Umbilical cord (tissue), 2 donors: ENCODE results near the gene CILP. TPM values are rescaled to one million over a fixed set of nuclear protein-coding genes. Genes with fewer than 3 reads are reported as not detected.
A peak's percentile ranks its signal among the peaks of the same experiment; 100 is the strongest.
"Not testable (repeated sequence)": the region's sequence is repeated elsewhere in the genome, so short reads cannot be mapped to it uniquely, and the experiment has no call there.

Source experiments
- DNase-seq: peaks from one replicate; pipeline ENCODE4 v3.0.0-alpha.2; 2015; ENCODE audit warnings: low spot score
- total RNA-seq: library from RNA; depleted of rRNA; stranded (reverse); fragments of >200 nt; gene quantifications from one replicate; pipeline ENCODE4 v1.2.3, GENCODE V29; 2014; ENCODE audit warnings: low replicate concordance; ENCODE audit not compliant: insufficient read depth

The CILP gene, protein sequence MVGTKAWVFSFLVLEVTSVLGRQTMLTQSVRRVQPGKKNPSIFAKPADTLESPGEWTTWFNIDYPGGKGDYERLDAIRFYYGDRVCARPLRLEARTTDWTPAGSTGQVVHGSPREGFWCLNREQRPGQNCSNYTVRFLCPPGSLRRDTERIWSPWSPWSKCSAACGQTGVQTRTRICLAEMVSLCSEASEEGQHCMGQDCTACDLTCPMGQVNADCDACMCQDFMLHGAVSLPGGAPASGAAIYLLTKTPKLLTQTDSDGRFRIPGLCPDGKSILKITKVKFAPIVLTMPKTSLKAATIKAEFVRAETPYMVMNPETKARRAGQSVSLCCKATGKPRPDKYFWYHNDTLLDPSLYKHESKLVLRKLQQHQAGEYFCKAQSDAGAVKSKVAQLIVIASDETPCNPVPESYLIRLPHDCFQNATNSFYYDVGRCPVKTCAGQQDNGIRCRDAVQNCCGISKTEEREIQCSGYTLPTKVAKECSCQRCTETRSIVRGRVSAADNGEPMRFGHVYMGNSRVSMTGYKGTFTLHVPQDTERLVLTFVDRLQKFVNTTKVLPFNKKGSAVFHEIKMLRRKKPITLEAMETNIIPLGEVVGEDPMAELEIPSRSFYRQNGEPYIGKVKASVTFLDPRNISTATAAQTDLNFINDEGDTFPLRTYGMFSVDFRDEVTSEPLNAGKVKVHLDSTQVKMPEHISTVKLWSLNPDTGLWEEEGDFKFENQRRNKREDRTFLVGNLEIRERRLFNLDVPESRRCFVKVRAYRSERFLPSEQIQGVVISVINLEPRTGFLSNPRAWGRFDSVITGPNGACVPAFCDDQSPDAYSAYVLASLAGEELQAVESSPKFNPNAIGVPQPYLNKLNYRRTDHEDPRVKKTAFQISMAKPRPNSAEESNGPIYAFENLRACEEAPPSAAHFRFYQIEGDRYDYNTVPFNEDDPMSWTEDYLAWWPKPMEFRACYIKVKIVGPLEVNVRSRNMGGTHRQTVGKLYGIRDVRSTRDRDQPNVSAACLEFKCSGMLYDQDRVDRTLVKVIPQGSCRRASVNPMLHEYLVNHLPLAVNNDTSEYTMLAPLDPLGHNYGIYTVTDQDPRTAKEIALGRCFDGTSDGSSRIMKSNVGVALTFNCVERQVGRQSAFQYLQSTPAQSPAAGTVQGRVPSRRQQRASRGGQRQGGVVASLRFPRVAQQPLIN
- total RNA-seq: 70.3 TPM

DNA sequence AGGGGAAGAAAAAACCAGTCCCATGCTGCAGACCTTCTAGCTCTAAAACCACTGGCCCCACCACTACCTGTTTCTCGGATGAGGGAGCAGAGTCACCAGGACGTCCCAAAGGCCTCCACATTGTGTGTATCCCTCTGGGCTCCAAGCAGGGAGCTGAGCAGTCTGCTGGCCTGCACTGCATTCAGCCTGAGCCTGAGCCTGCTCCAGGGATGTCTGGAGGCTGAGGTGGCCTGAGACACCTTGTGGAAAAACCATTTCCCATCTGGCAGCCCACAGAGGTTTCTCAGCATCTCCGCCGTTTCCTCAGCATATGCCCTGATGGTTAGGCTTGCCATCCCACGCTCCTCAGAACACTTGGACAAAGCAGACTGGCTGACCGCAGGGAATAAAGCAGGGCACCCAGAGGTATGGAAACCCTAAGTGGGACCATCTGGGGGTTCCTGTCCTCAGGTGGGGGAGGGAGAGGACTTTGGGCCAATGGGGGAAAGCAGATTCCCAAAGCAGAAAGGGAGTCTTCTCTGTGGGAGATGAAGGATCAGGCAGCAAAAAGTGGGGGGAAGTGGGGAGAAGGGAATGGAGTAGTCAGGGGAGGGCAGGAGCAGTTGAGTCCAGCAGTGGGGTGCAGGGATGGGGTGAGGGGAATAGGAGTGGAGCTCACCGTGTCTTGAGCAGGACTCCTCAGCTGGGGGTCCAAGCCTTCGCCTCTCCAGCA, at the start of gene CILP:
Gene CILP (minus strand): TSS at position 704 of the 712 bp plus-strand sequence. CDS start 1,718 bp downstream, outside the sequence.
- no peak for DNase-seq

DNA sequence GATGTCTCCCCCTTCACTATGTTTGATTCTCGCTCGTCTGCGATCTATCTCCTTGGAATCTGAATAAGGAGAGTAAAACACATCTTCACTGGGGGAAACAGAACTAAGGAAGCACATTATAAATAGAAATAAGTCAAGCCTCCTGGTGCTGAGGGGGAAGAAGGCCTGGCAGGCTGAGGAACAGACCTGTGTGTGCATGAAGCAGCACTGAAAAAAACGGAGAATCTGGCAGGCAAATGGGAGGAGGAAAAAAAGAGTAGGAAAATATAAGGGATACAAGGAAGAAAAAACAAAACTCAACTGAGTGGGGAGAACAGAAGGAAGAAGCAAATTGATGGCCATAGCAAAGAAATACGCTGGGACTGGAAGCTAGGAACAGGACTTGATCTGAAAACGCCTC, 49.7 kb upstream of the CILP start:
- DNase-seq: no peak

DNA sequence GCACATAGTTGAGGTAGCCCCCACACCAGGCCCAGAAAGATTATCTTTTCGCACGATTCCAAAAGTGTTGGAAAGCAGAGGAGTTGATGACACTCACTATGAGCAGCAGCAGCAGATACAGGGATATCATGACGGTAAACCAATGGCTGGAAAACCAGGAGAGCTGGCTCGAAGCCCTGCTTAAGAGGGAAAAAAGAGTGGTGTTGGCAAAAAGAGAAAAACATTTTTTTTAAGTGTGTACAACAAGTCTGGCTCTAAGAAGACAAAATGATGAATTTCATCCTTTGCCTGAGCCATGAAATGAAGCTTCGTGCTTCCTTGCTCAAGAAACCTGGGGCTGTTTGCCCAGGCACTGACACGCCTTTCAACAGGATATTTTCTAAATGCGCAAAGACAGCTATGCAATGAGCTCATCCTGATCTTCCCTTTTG, 48.1 kb upstream of the CILP start:
- DNase-seq: peak; percentile 86

DNA sequence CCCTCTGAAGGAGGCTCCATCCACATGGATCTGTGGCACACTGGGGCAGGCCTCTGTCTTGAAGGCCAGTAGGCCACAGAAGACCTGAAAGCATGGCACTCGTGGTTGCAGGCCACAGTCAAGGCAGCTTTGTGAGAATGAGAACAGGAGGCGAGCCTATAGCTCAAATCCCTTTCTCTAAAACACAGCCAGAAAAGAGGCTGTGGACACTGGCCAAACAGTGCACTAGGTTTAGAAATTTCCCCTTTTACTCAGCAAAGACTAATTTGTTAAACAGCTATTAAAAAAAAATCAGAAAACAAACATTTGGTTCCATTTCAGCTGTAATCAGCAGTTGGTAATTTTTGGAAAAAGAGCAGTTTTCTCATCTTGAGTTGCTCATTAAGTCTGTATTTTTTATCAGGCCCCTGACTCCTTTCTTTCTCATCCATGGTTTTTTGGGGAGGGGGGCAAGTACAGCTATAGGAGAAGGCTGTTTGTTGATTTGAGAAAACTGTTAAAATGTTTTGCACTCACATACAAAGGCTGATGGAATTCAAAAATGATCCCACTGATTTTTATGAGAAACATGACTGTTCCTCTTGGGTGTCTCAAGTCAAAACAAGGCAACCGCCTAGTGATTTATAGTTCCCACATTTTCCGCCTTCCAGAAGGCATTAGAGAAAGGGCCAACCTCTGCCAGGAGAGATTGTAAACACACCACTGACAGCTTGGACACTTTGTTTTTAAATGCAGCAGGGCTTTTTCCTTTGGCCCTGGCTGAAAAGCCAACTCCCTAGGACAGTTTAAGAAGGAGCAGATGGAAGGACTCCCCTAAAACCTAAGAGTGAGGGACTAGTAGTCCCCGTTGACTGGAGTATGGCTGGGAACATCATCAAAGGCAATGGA, 47.3 kb upstream of the CILP start:
- peak; percentile 89 for DNase-seq

DNA sequence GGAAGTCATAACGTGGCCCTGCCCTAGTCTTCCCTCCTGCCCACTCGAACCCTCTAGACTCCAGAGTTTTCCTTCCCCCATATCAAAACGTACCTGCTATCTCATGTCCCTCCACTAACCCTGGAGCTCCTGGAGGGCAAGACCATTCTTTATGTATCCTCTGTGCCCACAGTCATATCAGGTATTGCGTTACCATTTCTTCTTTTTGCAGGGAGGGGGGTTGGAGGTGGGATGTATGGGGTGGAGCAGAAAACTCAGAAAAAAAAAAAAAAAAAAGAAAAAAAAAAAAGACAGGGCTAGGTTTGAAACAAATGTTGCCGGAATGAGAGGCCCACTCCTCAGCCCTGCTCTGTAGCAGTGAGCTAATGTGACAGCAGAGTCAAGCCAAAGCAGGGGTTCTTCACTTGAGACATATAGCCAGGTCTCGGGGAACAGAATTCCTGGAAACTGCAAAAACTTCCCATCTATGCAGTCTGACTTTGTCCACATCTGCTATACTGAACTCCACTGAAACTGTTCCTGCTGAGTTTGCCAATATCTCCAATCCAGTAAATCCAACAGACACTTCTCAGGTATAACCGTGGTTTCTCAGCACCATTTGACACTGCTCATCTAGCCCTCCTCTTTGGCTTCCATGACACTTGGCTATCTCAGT, 44.3 kb upstream of the CILP start:
- DNase-seq: no peak

DNA sequence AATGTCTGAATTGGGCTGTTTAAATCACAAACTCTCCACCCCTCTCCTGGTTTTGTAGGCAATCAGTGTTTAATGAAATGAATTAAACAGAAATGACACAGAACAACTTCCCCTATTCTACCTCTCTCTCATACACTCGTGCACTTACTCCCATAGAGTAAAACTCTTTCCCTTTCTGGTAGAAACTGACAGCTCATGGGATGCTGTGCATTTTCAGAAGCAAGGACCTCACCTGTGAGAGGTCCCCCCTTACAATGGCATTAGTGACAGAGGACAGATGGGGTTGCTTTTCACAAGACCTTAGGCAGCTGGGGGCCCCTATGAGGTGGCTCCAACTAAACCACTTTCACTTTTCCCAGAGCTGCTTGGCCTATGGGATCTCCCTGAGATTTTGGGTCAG, 43.5 kb upstream of the CILP start:
- no peak for DNase-seq

DNA sequence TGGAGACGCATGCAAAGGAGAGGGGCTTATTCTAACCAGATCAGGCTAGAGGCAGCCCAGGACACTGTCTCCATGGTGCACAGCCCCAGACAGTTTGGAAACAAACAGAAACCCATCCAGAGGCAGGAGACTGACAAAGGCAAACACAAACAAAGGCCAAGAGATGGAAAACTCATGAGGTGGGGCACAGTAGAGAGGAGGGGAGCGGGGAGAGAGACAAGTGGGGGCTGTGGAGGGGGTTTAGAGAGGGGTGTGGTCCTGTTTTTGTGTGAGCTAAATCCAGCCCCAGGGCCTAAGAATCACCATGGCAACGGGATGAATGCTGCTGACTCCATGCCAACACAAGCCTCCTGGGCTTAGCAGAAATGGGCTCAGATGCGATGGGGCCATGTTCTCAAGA, 43.1 kb upstream of the CILP start:
- DNase-seq: peak; percentile 71

DNA sequence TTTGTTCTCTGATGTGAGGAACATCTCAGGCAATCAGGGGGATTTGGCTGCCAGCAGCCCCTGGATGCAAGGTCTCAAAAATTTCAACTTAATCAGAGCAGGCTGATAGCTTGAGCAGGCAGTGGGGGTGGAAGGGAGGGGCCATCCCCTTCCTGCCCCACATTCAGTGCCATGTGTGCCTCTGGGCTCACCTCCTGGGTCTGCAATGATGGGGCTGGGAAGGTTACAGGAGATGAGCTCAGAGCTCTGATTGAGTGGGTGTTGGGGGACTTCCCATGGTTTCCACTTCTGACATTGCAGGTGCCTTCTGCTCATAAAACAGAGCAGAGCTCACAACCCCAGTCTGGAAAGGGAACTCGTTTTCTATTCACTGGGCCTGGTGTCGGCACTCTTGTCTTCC, 38.4 kb upstream of the CILP start:
- DNase-seq: peak; percentile 21

DNA sequence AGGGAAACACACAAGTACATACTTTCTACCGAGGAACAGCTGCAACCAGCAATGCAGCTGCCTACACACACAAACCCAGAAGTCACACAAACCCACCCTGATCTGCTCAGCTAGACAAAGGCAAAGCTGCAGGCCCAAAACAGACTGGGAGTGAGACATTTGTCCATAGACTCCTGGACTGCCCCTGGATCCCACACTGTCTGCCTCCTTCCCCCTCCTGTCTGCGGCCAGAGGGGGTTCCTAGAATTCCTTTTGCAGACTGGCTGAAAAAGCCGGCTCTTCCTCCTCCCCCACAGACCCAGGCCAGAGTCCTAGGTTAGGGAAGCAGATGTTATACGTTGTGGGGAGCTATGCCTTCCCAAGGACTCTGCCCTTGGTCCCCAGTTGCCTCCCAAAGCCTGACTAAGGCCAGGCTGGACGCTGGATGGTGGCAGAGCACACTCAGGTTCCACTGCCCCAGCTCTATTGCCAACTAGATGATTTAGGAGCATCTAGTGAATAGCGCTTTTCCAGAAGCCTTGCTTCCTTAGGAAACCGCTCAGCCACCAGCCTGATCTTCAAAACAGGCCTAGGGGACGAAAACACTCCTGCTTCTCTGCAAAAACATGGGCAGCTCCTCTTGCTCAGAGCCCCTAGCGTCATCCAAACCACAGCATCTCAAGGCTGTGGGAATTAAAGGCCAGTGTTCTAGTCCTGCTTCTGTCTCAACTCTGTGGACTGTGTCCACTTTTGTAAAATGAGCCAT, 37.4 kb upstream of the CILP start:
- DNase-seq: peak; percentile 37

DNA sequence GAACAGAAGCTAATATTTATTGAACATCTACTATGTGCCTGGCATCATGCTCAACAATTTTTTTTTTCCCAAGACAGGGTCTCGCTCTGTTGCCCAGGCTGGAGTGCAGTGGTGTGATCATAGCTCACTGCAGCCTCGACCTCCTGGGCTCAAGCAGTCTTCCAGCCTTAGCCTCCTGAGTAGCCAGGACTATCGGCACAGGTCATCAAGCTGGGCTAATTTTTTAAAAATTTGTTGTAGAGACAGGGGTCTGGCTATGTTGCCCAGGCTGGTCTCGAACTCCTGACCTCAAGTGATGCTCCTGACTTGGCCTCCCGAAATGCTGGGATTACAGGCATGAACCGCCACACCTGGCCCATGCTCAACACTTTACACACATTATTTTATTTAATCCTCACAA, 35.7 kb upstream of the CILP start:
- no peak for DNase-seq

DNA sequence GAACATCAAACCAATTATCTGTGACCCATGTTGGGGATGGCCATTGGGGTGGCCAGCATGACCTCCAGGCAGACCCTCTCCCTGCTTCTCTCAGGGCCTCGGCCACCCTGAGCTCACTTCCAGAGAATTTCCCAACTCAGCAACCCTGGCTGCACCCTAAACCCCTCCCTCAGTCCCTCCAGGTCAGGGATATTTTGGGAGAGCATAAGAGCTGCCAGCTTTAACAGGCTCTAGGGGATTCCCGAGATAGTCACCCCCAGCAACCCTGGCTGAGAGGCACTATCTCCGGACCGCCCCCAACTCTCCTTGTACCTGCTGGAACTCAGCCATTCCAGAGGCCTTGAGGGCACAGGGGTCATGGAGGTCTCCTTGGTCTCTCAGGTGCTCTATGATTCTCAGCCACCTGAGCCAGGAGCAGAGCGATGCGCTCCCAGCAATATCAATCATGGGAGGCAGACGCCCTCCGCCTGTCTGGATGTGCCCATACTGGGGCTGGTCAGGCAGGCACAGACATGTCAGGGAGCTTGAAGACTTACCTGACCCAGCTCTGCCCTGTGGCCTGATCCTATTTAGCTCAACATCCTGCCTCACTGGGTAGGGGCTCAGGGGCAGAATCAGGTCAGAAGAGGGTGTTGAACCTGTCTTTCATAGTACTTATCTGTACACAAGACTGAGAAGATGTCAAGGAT, 34.9 kb upstream of the CILP start:
- peak; percentile 40 for DNase-seq

DNA sequence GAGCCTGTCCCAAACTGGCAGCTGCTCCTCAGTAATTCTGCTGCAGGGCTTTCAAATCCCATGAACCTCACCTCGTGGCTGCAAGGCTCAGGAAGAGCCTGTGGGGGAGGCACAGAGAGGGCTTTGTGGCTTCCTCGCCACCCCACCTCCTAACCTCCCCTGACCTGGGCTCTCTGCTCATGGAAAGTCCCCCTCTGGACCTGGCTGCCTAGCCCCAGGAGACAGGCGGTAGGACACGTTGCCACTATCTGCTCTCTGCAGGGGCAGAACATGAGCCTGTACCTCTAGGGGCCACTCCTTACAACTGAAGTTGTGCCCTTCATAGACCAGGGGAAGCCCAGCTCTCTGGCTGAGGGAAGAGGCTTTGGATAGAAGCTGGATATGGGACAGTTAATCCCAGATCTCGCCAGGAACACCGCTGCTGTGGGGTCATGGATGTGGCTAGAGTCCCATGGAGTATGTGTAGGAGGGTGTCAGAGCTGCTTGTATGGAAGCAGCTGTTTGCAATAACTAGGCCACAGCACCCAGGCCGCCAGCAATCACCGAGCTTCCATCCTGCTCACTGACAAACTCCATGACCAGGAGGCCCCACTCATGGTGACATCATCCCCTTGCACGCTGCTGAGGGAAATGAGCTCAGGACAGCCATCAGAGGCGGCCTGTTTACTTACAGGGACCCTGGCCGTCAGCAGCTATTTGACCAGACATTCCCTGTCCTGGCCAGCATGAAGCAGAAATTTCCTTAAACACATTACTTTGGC, 34.0 kb upstream of the CILP start:
- DNase-seq: peak; percentile 72

DNA sequence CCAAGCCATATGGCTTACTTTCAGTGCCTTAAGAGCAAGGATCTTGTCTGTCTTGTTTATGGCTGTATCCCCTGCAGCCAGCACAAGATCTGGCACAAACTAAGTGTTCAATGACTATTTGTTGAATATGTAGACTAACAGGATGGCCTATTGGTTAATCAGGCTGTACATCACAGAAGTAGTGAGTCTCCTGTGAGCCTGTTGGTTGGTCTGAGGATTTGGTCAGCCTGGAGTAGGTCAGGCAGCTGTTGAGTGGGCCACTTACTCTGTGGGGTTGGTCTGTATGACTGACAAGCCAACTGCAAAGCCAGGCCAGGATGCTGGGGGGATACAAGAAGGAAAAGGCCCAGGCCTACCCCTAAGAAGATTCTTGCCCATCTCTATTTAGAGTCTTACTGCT, 33.4 kb upstream of the CILP start:
- no peak for DNase-seq

DNA sequence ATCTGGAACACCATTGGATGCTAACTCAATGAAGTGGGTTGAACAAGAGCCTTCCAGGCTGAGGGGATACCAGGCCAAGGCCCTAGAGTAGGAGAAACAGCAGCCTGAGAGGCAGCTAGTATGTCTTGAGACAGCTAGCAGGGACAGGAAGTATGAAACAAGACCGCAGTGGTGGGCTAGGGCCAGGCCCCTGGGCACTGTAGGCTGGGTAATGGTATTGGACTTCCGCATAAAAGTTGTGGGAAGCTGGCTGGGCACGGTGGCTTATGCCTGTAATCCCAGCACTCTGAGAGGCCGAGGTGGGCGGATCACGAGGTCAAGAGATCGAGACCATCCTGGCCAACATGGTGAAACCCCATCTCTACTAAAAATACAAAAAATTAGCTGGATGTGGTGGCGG, 25.2 kb upstream of the CILP start:
- not testable (repeated sequence) for DNase-seq

DNA sequence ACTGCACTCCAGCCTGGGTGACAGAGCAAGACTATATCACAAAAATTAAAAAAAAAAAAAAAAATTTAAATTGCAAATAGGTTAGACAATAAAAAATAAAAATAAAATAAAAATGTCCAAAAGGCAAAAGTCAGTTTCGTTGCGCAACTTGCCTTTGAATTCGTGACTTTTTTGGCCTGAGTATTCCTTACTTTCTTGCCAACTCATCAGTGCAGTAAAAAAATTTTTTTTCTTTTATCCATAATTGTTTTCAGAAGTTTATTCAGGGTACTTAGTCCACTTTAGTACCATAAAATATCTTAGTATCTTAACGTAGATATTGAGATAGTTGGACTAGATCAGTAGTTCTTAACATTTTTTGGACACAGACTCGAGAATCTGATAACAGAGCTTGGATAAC, 22.4 kb upstream of the CILP start:
- no peak for DNase-seq

DNA sequence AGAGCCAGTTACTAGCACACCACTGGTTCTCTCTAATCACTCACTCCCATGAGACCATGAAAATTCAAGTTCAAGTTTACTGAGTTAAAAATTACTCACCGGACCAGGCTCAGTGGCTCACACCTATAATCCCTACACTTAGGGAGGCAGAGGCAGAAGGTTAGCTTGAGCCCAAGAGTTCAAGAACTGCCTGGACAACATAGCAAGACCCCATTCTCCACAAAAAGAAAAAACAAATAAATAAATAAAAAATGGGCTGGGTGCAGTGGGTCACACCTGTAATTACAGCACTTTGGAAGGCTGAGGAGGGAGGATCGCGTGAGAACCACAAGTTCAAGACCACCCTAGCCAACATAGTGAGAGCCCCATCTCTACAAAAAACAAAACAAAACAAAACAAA, 21.2 kb upstream of the CILP start:
- no peak for DNase-seq

DNA sequence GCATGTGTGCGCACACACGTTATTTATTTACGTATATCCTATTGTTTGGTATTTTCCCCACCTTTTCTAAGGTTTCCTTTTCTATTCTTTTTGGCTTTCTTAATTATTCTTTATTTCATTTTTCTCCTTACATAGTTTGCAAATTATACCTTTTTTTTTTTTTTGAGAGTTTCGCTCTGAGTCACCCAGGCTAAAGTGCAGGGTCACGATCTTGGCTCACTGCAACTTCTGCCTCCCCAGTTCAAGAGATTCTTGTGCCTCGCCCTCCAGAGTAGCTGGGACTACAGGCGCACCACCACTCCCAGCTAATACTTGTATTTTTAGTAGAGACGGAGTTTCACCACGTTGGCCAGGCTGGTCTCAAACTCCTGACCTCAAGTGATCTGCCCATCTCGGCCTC, 20.0 kb upstream of the CILP start:
- no peak for DNase-seq

DNA sequence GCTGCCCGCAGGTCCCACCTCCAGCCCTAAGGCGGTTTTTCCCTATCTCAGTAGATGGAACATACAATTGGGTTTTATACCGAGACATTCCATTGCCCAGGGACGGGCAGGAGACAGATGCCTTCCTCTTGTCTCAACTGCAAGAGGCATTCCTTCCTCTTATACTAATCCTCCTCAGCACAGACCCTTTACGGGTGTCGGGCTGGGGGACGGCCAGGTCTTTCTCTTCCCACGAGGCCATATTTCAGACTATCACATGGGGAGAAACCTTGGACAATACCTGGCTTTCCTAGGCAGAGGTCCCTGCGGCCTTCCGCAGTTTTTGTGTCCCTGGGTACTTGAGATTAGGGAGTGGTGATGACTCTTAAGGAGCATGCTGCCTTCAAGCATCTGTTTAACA, 15.6 kb upstream of the CILP start:
- not testable (repeated sequence) for DNase-seq
